ENCODE data around the gene CNOT6. TPM values are rescaled to one million over a fixed set of nuclear protein-coding genes. Genes with fewer than 3 reads are reported as not detected.
"Not testable (repeated sequence)": the region's sequence is repeated elsewhere in the genome, so short reads cannot be mapped to it uniquely, and the experiment has no call there.

Gene CNOT6
- total and polyA plus RNA-seq, 4 donors = 1.4 to 25.0 (median 4.2) TPM

GRCh38 chr5:180472269-180472668 is 21.9 kb upstream of the CNOT6 start:
- no peak overlapping the region for H3K9ac ChIP-seq (ENCODE audit: low read depth in 1 of 2, low read length in 2 of 2)
- no peaks in the 10 kb centered on the region for H3K9me3 ChIP-seq (ENCODE audit: control insufficient read depth in 4 of 4, low read length in 3 of 4)
- no peaks in the 10 kb centered on the region for H3K4me1 ChIP-seq (ENCODE audit: control insufficient read depth in 4 of 4, insufficient read depth in 4 of 4, low read length in 3 of 4)
- H3K36me3 ChIP-seq (ENCODE audit: control insufficient read depth in 4 of 4, insufficient read depth in 3 of 4, low read depth in 1 of 4, low read length in 3 of 4) = no peaks in the 10 kb centered on the region
- no peak overlapping the region for H3K4me3 ChIP-seq (ENCODE audit: low read depth in 1 of 3, low read length in 3 of 3)
- no peak for DNase-seq (ENCODE audit: low spot score)
- TF ChIP-seq RAD21 (IDR thresholded peaks at IDR 0.05) (no peak), RXRA (IDR thresholded peaks at IDR 0.05) (no peak), ZBTB33 (IDR thresholded peaks at IDR 0.05) (no peak), NR2F2 (IDR thresholded peaks at IDR 0.05) (no peak), SP1 (IDR thresholded peaks at IDR 0.05) (no peak), TAF1 (conservative IDR thresholded peaks at IDR 0.05) (no peak), EGR1 (IDR thresholded peaks at IDR 0.05; ENCODE audit: low read depth in 2 of 2) (no peak), CTCF (IDR thresholded peaks at IDR 0.05; ENCODE audit: low read depth, low read length, missing input control) (no peak), HNF4A (conservative IDR thresholded peaks at IDR 0.05) (no peak), HNF4G (IDR thresholded peaks at IDR 0.05) (no peak), ATF3 (IDR thresholded peaks at IDR 0.05) (no peak), YY1 (IDR thresholded peaks at IDR 0.05) (no peak), FOXA2 (IDR thresholded peaks at IDR 0.05) (no peak), MAX (IDR thresholded peaks at IDR 0.05) (no peak), FOXA1 (IDR thresholded peaks at IDR 0.05) (no peak), JUND (IDR thresholded peaks at IDR 0.05) (no peak), REST (IDR thresholded peaks at IDR 0.05) (no peak), GABPA (IDR thresholded peaks at IDR 0.05 in 1 of 2, conservative IDR thresholded peaks at IDR 0.05 in 1 of 2) (no peak)
- no peaks in the 10 kb centered on the region for H3K27me3 ChIP-seq (ENCODE audit: control insufficient read depth in 4 of 4, insufficient read depth in 4 of 4, low read length in 3 of 4)
- 75% methylated on average over 4 of the region's 4 CpGs for WGBS
- no peak overlapping the region for H3K27ac ChIP-seq (ENCODE audit: low read depth in 1 of 2, low read length in 2 of 2)

GRCh38 chr5:180473386-180473785 is 20.8 kb upstream of the CNOT6 start:
- 89% methylated on average over 8 of the region's 8 CpGs for WGBS
- not testable (repeated sequence) for H3K4me3 ChIP-seq (ENCODE audit: low read depth in 1 of 3, low read length in 3 of 3); DNase-seq (ENCODE audit: low spot score); H3K4me1 ChIP-seq (ENCODE audit: control insufficient read depth in 4 of 4, insufficient read depth in 4 of 4, low read length in 3 of 4); H3K27ac ChIP-seq (ENCODE audit: low read depth in 1 of 2, low read length in 2 of 2); H3K27me3 ChIP-seq (ENCODE audit: control insufficient read depth in 4 of 4, insufficient read depth in 4 of 4, low read length in 3 of 4); H3K36me3 ChIP-seq (ENCODE audit: control insufficient read depth in 4 of 4, insufficient read depth in 3 of 4, low read depth in 1 of 4, low read length in 3 of 4); H3K9ac ChIP-seq (ENCODE audit: low read depth in 1 of 2, low read length in 2 of 2); H3K9me3 ChIP-seq (ENCODE audit: control insufficient read depth in 4 of 4, low read length in 3 of 4)
